ENCODE results near the gene ACSL3.
"Not testable (repeated sequence)": the region's sequence is repeated elsewhere in the genome, so short reads cannot be mapped to it uniquely, and the experiment has no call there.

The ACSL3 gene

GRCh38 chr2:222976521-222977061 lies 115.8 kb downstream of the ACSL3 start:
- no peak for DNase-seq (ENCODE audit: low read depth)

- DNase-seq (ENCODE audit: low read depth): no peak
Observed at GRCh38 chr2:222977121-222977520, 116.3 kb downstream of the ACSL3 start.

- no peak for DNase-seq (ENCODE audit: low read depth)
Observed at GRCh38 chr2:222978850-222979249, 118.0 kb downstream of the ACSL3 start.

- DNase-seq (ENCODE audit: low read depth): no peak
Observed at GRCh38 chr2:222979484-222979883, 118.6 kb downstream of the ACSL3 start.

GRCh38 chr2:222982010-222982908 lies 121.4 kb downstream of the ACSL3 start:
- no peak for DNase-seq (ENCODE audit: low read depth)

- no peak for DNase-seq (ENCODE audit: low read depth)
Observed at GRCh38 chr2:222982909-222983265, 122.1 kb downstream of the ACSL3 start.

GRCh38 chr2:222984908-222985307 lies 124.1 kb downstream of the ACSL3 start:
- DNase-seq (ENCODE audit: low read depth): no peak

GRCh38 chr2:222989431-222989830 lies 128.6 kb downstream of the ACSL3 start:
- DNase-seq (ENCODE audit: low read depth): no peak

GRCh38 chr2:222990206-222990605 lies 129.4 kb downstream of the ACSL3 start:
- not testable (repeated sequence) for DNase-seq (ENCODE audit: low read depth)

- DNase-seq (ENCODE audit: low read depth): no peak
Observed at GRCh38 chr2:222992137-222992536, 131.3 kb downstream of the ACSL3 start.

Measured in HS-5 (cell line).